ENCODE data around the gene EXOC2. TPM values are rescaled to one million over a fixed set of nuclear protein-coding genes. Genes with fewer than 3 reads are reported as not detected.

Gene EXOC2
- total and polyA plus RNA-seq, 5 donors from 2014 or later, result 33.1 to 43.6 (median 38.9) TPM

GRCh38 chr6:487956-488355, 205.0 kb downstream of the EXOC2 start:
- Histone ChIP-seq H3K4me1 (ENCODE audit: control insufficient read depth, insufficient read depth, low read length, poor library complexity, severe bottlenecking) (peaks cover 39% of the 10 kb centered on the region), H3K9me3 (ENCODE audit: control insufficient read depth in 2 of 2, low read length in 2 of 2) (no peaks in the 10 kb centered on the region), H3K4me3 (ENCODE audit: low read depth, low read length) (no peak overlapping the region), H3K27ac (ENCODE audit: insufficient read depth, low read length, poor library complexity, severe bottlenecking) (no peak overlapping the region), H3K36me3 (ENCODE audit: control insufficient read depth, insufficient read depth, low read length) (peaks cover 34% of the 10 kb centered on the region), H3K27me3 (ENCODE audit: control insufficient read depth, insufficient read depth, low read length) (no peaks in the 10 kb centered on the region)
- H3K27ac Mint-ChIP-seq, result peak overlapping the region in 1 of 3 donors; percentile 52
- no peaks in the 10 kb centered on the region for H3K27me3 Mint-ChIP-seq
- H3K4me3 Mint-ChIP-seq, result no peak overlapping the region
- H3K9me3 Mint-ChIP-seq, result no peaks in the 10 kb centered on the region
- no peak for DNase-seq
- no peak for ATAC-seq (ENCODE audit: low read depth in 2 of 2)
- peaks cover 47 to 56% (median 51%) of the 10 kb centered on the region in 4 donors for H3K4me1 Mint-ChIP-seq
- peaks cover 14% of the 10 kb centered on the region for H3K36me3 Mint-ChIP-seq

- peaks cover 23% of the 10 kb centered on the region for H3K4me1 ChIP-seq (ENCODE audit: control insufficient read depth, insufficient read depth, low read length, poor library complexity, severe bottlenecking)
- no peaks in the 10 kb centered on the region for H3K27me3 ChIP-seq (ENCODE audit: control insufficient read depth, insufficient read depth, low read length)
- Mint-ChIP-seq H3K9me3 (no peaks in the 10 kb centered on the region), H3K27me3 (no peaks in the 10 kb centered on the region), H3K4me1 (peaks cover 27 to 37% (median 33%) of the 10 kb centered on the region in 4 donors), H3K36me3 (peaks cover 14% of the 10 kb centered on the region), H3K4me3 (no peak overlapping the region), H3K27ac (peak overlapping the region in 1 of 3 donors; percentile 33)
- no peak overlapping the region for H3K27ac ChIP-seq (ENCODE audit: insufficient read depth, low read length, poor library complexity, severe bottlenecking)
- H3K4me3 ChIP-seq (ENCODE audit: low read depth, low read length), result no peak overlapping the region
- H3K36me3 ChIP-seq (ENCODE audit: control insufficient read depth, insufficient read depth, low read length), result peaks cover 34% of the 10 kb centered on the region
- ATAC-seq (ENCODE audit: low read depth in 2 of 2) (no peak), DNase-seq (no peak)
- H3K9me3 ChIP-seq (ENCODE audit: control insufficient read depth in 2 of 2, low read length in 2 of 2), result no peaks in the 10 kb centered on the region
Measured at GRCh38 chr6:485655-486170, 207.2 kb downstream of the EXOC2 start.

DNA sequence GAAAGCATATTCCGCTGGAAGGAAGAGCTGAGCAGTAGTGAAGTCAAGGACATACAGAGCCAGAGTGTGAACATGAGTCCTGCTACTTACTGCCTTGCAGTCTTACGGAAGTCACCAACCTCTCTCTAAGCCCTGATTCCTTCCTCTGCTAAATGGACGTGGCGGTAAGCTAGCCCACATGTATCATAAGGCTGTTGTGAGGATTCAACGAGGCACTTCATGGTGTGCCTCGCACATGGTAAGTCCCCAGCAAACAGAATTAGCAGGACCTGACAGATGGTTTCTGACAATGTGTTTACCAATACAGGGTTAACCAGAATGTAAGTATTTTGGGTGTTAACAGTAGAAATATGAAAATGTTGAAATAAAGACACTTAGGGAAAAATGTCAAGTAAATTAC, 208.2 kb downstream of the EXOC2 start:
- Histone ChIP-seq H3K9me3 (ENCODE audit: control insufficient read depth in 2 of 2, low read length in 2 of 2) (no peaks in the 10 kb centered on the region), H3K27me3 (ENCODE audit: control insufficient read depth, insufficient read depth, low read length) (no peaks in the 10 kb centered on the region), H3K4me3 (ENCODE audit: low read depth, low read length) (no peak overlapping the region), H3K27ac (ENCODE audit: insufficient read depth, low read length, poor library complexity, severe bottlenecking) (no peak overlapping the region), H3K36me3 (ENCODE audit: control insufficient read depth, insufficient read depth, low read length) (peaks cover 34% of the 10 kb centered on the region), H3K4me1 (ENCODE audit: control insufficient read depth, insufficient read depth, low read length, poor library complexity, severe bottlenecking) (peaks cover 13% of the 10 kb centered on the region)
- H3K9me3 Mint-ChIP-seq, result no peaks in the 10 kb centered on the region
- H3K4me1 Mint-ChIP-seq, result peaks cover 23 to 36% (median 28%) of the 10 kb centered on the region in 4 donors
- H3K4me3 Mint-ChIP-seq, result no peak overlapping the region
- ATAC-seq (ENCODE audit: low read depth in 2 of 2) (peak in 1 of 2 donors; percentile 28), DNase-seq (no peak)
- no peaks in the 10 kb centered on the region for H3K27me3 Mint-ChIP-seq
- peak overlapping the region in 2 of 3 donors; percentile 0 to 21 for H3K27ac Mint-ChIP-seq
- peaks cover 14% of the 10 kb centered on the region for H3K36me3 Mint-ChIP-seq

DNA sequence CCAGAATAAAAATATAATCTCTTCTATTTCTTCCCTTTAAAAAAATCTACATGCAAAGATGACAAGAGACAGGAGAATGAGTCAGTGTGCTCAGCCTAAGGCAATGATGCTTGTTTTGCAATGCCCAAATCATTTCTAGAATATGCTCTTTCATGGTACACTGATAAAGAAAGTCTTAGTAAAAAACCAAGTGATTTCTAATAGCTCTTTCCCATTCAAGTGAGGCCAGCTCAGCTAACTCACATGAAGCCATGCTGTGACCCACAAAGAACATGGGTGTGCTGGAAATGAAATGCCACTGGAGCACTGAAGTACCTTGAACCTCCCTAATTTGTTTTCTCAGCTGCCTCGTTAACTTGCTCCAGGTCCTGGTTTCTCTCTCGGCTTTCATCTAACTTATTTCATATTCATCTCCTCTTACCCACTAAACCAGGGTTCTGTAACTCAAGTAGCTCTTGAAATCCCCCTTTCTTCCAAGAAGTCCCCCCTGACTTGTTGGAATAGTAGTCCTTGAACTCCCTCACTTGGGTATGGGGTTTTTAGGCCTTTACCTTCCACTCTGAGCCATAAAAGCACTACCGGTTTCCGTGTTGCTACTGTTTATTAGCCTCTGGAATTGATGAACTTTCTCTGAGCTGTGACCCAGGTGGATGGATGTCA, 208.7 kb downstream of the EXOC2 start:
- Mint-ChIP-seq H3K27ac (peak overlapping the region in 2 of 3 donors; percentile 0 to 21), H3K27me3 (no peaks in the 10 kb centered on the region), H3K9me3 (no peaks in the 10 kb centered on the region), H3K4me3 (no peak overlapping the region), H3K4me1 (peaks cover 20 to 36% (median 29%) of the 10 kb centered on the region in 4 donors), H3K36me3 (peaks cover 14% of the 10 kb centered on the region)
- Histone ChIP-seq H3K4me3 (ENCODE audit: low read depth, low read length) (no peak overlapping the region), H3K36me3 (ENCODE audit: control insufficient read depth, insufficient read depth, low read length) (peaks cover 34% of the 10 kb centered on the region), H3K27me3 (ENCODE audit: control insufficient read depth, insufficient read depth, low read length) (no peaks in the 10 kb centered on the region), H3K27ac (ENCODE audit: insufficient read depth, low read length, poor library complexity, severe bottlenecking) (no peak overlapping the region), H3K9me3 (ENCODE audit: control insufficient read depth in 2 of 2, low read length in 2 of 2) (no peaks in the 10 kb centered on the region), H3K4me1 (ENCODE audit: control insufficient read depth, insufficient read depth, low read length, poor library complexity, severe bottlenecking) (peaks cover 8% of the 10 kb centered on the region)
- DNase-seq (peak in 1 of 3 donors; percentile 48), ATAC-seq (ENCODE audit: low read depth in 2 of 2) (no peak)

DNA sequence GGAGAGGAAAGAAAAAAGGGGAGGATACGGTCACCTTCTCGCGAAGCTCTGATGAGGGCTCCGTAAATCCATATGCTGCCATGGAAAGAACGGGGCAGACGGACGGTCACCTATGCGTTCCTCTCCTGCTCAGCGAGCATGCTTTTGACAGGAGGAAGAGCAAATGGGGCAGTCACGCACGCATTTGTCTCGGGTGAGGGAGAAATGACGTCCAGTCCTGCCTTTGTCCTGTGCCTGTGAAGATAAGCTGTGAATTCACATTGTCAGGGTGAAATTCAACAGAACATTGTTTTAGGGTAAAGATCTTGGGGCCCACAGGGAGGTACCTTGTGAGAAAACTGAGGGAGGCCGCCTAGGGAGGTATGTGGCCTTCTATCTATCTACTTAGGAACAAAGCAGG, 217.6 kb downstream of the EXOC2 start:
- peaks cover 23 to 59% (median 36%) of the 10 kb centered on the region in 4 donors for H3K4me1 Mint-ChIP-seq
- Histone ChIP-seq H3K4me1 (ENCODE audit: control insufficient read depth, insufficient read depth, low read length, poor library complexity, severe bottlenecking) (peaks cover 20% of the 10 kb centered on the region), H3K4me3 (ENCODE audit: low read depth, low read length) (peak overlapping the region; percentile 45), H3K27me3 (ENCODE audit: control insufficient read depth, insufficient read depth, low read length) (no peaks in the 10 kb centered on the region), H3K9me3 (ENCODE audit: control insufficient read depth in 2 of 2, low read length in 2 of 2) (no peaks in the 10 kb centered on the region), H3K27ac (ENCODE audit: insufficient read depth, low read length, poor library complexity, severe bottlenecking) (no peak overlapping the region), H3K36me3 (ENCODE audit: control insufficient read depth, insufficient read depth, low read length) (no peaks in the 10 kb centered on the region)
- peaks cover 0 to 2% (median 0%) of the 10 kb centered on the region in 7 donors for H3K9me3 Mint-ChIP-seq
- H3K36me3 Mint-ChIP-seq, result no peaks in the 10 kb centered on the region
- ATAC-seq (ENCODE audit: low read depth in 2 of 2) (no peak), DNase-seq (no peak)
- H3K27me3 Mint-ChIP-seq, result no peaks in the 10 kb centered on the region
- H3K27ac Mint-ChIP-seq, result peak overlapping the region in 1 of 3 donors; percentile 75
- H3K4me3 Mint-ChIP-seq, result peak overlapping the region; percentile 60 to 82 (median 72)

DNA sequence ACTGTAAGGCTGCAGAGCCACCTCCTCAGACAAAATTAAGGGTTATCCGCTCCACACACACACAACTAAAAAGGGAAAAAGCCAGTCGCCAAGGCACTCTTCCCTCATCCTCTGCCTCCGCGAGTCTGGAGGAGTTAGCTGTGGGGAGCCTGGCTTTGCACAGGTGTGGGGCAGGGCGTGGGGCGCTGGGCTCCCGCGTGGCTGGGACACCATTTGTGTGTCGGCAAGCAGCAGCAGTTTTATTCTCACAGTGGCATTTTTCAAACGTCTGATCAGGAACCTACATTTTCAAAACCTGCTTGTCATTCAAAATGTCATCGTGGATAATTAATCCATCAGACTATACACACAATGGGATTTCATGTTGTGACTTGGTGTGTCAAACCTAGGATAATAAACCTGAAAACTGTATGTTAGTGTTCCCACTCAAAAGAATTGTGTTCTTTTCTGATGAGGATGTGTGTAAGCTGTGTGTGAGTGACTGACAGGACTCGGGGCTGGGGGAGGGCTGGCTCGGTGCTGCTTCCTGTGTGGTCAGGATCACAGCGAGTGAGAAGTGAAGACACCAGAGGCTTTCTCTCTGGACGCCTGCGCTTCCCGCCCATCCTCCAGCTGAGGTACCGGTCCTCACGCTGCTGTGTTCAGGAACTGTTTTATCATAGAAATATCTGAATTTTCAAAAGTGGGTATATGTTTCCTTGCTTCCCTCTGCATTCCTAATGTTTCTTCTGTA, 218.3 kb downstream of the EXOC2 start:
- peak; percentile 98 to 99 for ATAC-seq (ENCODE audit: low read depth in 2 of 2)
- Mint-ChIP-seq H3K27ac (peak overlapping the region; percentile 75 to 78 (median 76)), H3K9me3 (peaks cover 0 to 2% (median 0%) of the 10 kb centered on the region in 7 donors), H3K4me3 (peak overlapping the region; percentile 62 to 82 (median 76)), H3K36me3 (no peaks in the 10 kb centered on the region), H3K4me1 (peaks cover 18 to 56% (median 34%) of the 10 kb centered on the region in 4 donors), H3K27me3 (no peaks in the 10 kb centered on the region)
- DNase-seq, result peak; percentile 25 to 91 (median 72)
- Histone ChIP-seq H3K36me3 (ENCODE audit: control insufficient read depth, insufficient read depth, low read length) (no peaks in the 10 kb centered on the region), H3K27ac (ENCODE audit: insufficient read depth, low read length, poor library complexity, severe bottlenecking) (no peak overlapping the region), H3K27me3 (ENCODE audit: control insufficient read depth, insufficient read depth, low read length) (no peaks in the 10 kb centered on the region), H3K4me1 (ENCODE audit: control insufficient read depth, insufficient read depth, low read length, poor library complexity, severe bottlenecking) (peaks cover 20% of the 10 kb centered on the region), H3K4me3 (ENCODE audit: low read depth, low read length) (peak overlapping the region; percentile 45), H3K9me3 (ENCODE audit: control insufficient read depth in 2 of 2, low read length in 2 of 2) (no peaks in the 10 kb centered on the region)

GRCh38 chr6:473768-474452, 219.0 kb downstream of the EXOC2 start:
- no peak overlapping the region for H3K27ac ChIP-seq (ENCODE audit: insufficient read depth, low read length, poor library complexity, severe bottlenecking)
- no peaks in the 10 kb centered on the region for H3K36me3 Mint-ChIP-seq
- no peaks in the 10 kb centered on the region for H3K9me3 ChIP-seq (ENCODE audit: control insufficient read depth in 2 of 2, low read length in 2 of 2)
- ATAC-seq (ENCODE audit: low read depth in 2 of 2) (no peak), DNase-seq (no peak)
- H3K4me1 Mint-ChIP-seq, result peaks cover 13 to 49% (median 28%) of the 10 kb centered on the region in 4 donors
- peak overlapping the region in 3 of 4 donors; percentile 38 to 71 (median 62) for H3K4me3 Mint-ChIP-seq
- H3K9me3 Mint-ChIP-seq, result peaks cover 0 to 2% (median 0%) of the 10 kb centered on the region in 7 donors
- H3K27me3 Mint-ChIP-seq, result no peaks in the 10 kb centered on the region
- H3K36me3 ChIP-seq (ENCODE audit: control insufficient read depth, insufficient read depth, low read length), result no peaks in the 10 kb centered on the region
- peak overlapping the region in 1 of 3 donors; percentile 77 for H3K27ac Mint-ChIP-seq
- no peaks in the 10 kb centered on the region for H3K27me3 ChIP-seq (ENCODE audit: control insufficient read depth, insufficient read depth, low read length)
- H3K4me1 ChIP-seq (ENCODE audit: control insufficient read depth, insufficient read depth, low read length, poor library complexity, severe bottlenecking), result peaks cover 20% of the 10 kb centered on the region
- peak overlapping the region; percentile 45 for H3K4me3 ChIP-seq (ENCODE audit: low read depth, low read length)
